Islet precursor cell (in vitro differentiated cells): ENCODE results near the gene PTER.
A peak's percentile ranks its signal among the peaks of the same experiment; 100 is the strongest.

Source experiments
- DNase-seq: peaks from one replicate; pipeline ENCODE4 v3.0.0-alpha.2; 2018

Gene PTER

GRCh38 chr10:16477757-16478156 lies 40.9 kb downstream of the PTER start:
- no peak for DNase-seq

GRCh38 chr10:16478801-16479200 lies 42.0 kb downstream of the PTER start:
- DNase-seq, result no peak

DNA sequence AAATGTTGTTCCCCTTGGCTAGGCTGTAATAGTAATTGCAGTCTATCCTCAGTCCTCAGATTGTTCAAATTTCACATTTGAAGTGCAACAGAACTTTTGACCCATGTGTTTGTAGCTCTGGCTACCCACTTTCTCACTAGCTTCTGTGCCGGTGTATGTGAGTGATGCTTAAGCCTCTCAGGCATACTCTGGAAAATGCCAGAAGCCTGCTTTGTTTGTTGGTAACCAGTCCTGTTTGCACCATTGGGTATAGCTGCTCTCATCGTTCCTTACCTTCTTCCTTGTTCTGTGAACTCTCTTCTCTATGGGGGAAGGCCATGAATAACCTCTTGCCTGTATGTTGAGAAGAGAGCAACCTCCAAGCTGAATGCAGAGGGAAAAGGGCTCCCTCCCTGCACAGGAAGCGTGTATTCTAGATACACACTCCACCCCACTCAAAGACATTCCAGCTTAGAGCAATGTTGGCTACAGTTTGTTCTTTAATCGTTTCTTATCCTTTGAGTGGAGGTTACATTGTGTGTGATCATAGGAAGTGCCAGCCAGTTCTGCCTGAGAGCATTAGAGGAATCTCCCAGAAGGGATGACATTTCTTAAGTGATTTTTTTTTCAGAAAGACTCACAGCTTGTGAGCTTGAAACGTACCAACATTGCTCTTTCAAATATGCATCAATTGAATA lies 44.4 kb downstream of the PTER start:
- DNase-seq, result no peak

- DNase-seq, result no peak
These were observed 46.6 kb downstream of the PTER start for GRCh38 chr10:16483241-16483917.

- no peak for DNase-seq
These were observed 53.7 kb downstream of the PTER start for GRCh38 chr10:16490511-16490910.

- DNase-seq, result no peak
These were observed 55.1 kb downstream of the PTER start for GRCh38 chr10:16491933-16492332.

DNA sequence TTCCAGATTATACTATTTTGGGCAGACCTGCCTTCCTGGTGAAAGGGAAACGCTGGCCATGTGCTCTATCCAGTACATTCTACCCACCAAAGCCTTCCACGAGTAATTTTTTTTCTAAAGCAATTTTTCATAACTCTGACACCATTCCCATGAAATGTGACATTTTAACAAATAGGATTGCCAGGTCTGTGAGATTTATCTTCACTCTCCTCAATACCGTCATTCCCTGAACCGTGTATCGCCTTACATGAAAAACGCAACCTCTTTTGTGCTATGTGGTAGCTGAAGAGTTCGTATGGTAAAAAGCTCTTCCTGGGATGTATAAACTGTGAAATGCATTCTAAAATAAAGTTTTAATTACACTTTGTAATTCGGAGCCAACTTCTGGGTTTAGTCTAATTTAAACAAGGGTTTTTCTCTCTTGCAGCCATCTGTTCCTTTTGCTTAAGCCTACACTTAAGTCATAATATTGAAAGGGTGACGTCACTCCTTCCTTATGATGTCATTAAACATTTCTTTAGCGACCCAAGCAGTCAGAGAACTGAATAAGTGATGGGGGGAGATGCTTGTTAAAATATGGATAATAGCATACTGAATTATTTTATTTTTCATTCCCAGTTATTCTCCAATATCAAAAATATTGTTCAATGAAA lies 57.2 kb downstream of the PTER start:
- no peak for DNase-seq

DNA sequence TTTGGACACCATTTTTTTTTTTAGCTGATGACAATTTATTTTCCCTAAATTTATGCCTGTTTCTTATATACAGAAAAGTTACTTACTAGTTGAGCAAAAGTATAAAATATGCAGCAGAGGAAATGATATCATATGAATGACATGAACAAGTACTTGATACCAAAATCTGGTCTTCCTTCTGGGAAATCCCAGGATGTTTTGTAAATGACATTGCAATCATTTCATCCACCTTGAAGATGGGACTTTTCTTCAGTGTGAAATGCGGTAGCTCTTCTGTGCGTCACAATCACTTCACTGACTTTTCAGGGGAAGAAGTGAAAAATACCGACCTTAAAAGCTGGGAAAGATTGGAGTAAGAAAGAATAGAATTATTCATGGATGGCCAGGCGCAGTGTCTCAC lies 61.1 kb downstream of the PTER start:
- DNase-seq, result no peak

GRCh38 chr10:16505161-16505560 lies 68.4 kb downstream of the PTER start:
- no peak for DNase-seq

- DNase-seq, result peak; percentile 93
These were observed 73.2 kb downstream of the PTER start for GRCh38 chr10:16509996-16510395.

DNA sequence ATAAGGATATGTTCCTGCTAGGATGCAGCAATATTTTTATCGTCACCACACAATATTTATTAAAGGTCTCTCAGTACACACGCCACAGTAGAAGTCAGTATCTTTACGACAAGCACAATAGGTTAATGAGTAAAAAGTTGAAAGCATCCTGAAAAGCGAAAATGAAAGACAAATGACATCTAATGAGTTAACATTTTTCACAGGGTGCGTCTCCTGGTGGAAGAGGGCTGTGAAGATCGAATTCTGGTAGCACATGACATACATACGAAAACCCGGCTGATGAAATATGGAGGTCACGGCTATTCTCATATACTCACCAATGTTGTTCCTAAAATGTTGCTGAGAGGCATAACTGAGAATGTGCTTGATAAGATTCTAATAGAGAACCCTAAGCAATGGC lies 74.0 kb downstream of the PTER start:
- DNase-seq, result no peak

DNA sequence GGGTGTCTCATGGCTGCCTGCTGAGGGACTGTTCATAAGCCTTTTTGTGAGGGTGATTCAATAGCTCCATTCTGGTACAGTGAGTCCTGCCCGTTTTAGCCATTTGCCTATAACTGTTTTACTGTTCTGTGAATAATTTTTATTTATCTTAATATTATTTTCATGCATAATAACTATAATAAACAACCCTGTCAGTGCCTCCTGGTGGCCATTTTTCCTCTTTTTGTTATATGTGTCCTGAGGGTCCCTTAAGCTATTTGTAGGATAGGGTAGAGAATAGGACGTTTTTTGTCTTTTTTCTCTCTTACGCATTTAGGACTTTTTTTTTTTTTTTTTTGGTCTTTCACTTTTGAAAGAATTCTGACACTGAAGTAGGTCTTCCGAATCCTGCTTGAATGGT lies 82.0 kb downstream of the PTER start:
- DNase-seq, result no peak

DNA sequence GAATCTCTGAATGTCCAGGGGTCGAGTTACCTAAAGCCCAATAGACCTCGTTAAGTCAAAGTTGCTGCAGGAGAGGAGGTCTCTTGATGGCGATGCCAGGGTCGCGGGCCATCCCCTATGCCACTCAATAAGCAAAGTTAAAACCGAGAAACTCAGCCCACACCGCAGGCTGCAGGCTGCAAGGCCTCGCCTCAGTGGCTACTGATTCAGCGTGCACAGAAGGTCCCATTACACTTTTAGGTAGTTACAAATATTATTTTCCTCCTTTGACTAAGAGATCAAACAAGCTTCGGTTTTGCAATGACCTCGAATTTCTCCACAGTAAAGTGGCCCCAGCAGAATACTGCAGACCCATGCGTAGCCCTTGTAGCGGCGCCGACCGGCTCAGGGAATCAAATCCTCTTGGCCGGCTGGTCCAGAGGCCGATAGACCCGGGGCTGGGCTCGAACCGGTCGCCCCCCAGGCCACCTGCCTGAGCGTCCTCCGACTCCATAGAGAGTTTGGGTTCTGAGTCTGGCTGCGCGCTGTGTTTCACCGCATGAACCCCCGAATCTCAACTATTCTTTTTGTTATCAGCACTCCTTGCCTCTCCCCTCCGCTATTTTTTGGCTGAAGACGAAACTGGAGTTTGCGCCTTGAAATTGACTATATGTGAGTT lies 82.6 kb downstream of the PTER start:
- no peak for DNase-seq

- DNase-seq, result no peak
These were observed 83.4 kb downstream of the PTER start for GRCh38 chr10:16519908-16520861.

- peak; percentile 70 for DNase-seq
These were observed 84.1 kb downstream of the PTER start for GRCh38 chr10:16520900-16521299.

DNA sequence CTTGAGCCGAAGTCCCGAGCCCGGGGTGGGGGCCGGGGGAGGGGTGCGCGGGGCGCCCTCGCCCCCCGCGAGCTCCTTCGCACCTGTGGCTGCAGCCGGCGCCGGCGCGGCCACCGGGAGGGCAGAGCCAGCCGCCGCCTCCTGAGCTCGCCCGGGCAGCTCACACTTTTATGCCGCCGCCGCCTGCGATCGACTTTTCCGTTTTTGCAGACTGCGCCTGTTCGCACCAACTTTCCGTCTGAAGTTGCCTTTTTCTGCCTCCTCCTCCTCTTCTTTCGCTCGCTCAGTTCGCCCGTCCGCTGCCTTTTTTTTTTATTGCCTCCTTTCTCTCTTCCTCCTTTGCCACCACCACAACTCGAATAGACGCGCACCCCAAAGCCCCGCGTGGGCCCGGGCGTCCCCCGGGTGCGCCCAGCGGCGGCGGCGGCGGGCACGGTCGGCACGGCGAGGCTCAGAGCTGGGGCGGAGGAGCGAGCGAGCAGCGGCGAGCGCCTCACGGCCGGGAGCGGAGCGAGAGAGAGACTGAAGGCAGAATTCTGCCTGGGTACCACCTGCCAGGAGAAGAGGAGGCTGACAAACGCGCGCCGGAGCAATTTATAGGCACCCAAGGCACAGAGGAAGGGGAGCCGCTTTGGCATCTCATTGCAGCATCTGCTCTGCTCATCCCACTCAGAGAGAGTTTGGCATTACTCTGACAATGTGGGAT lies 84.7 kb downstream of the PTER start, which contains the start of gene C1QL3:
TSS of gene C1QL3 (minus strand) at position 569 of the 706 bp plus-strand sequence. CDS start 814 bp downstream, outside the sequence.
- DNase-seq, result peak; percentile 62

DNA sequence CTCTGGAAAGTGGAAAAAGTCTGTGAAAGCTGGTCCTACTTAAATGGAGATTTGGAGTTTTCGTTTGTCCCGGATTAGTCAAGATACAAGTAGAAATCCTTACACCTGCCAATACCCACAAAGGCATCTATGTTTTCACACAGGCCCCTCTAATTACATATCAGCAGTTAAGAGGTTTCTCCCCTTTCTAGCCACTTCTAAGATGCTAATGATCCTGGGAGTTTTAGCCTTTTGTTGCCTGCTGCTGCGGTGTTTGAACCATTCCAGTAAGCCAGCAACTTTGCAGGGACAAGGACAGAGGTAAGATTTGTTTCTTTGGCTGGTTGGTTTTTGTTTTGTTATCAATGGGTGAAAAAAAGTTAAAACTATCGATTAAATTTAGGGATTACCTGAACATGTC lies 90.6 kb downstream of the PTER start:
- DNase-seq, result no peak

GRCh38 chr10:16529853-16530252 lies 93.0 kb downstream of the PTER start:
- no peak for DNase-seq

- no peak for DNase-seq
These were observed 99.3 kb downstream of the PTER start for GRCh38 chr10:16536155-16536554.

GRCh38 chr10:16544099-16544498 lies 107.3 kb downstream of the PTER start:
- DNase-seq, result no peak

DNA sequence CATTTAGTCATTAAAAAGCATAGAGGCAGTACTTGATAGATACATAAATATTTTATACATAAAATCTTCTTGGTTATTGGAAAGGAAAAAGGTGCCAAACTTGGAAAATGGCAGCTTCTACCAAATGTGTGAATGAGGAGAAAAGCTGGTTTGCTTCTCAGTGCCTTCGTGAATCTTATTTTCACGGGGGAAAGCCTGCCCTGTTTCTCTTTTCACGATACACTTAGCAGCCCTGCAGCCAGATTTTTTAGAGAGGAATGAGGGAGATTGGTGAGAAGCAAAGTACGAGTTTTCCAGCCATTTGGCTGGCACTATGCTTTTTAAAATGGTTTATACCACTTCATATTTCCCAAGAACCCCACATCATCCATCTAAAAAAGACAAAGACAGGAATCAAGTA lies 107.8 kb downstream of the PTER start:
- no peak for DNase-seq
